ENCODE data around the gene MRC2.

- TF ChIP-seq SP1 (IDR thresholded peaks at IDR 0.05) (no peak), BHLHE40 (IDR thresholded peaks at IDR 0.05; ENCODE audit: borderline replicate concordance) (no peak), SUZ12 (IDR thresholded peaks at IDR 0.05) (no peak), L3MBTL2 (conservative IDR thresholded peaks at IDR 0.05) (no peak), NFRKB (IDR thresholded peaks at IDR 0.05) (no peak), FOXA1 (IDR thresholded peaks at IDR 0.05) (no peak), TARDBP (IDR thresholded peaks at IDR 0.05) (no peak)
Observed at GRCh38 chr17:62643496-62643895, 16.0 kb downstream of the MRC2 start.

All from HEK293T (cell line).